Stomach (tissue), 4 donors: ENCODE data around the gene PDE8A.

Experiments
- CTCF ChIP-seq, 7 experiments: fragments of 450-650 bp in 4 of 7; fragments of 200-600 bp in 3 of 7; sonication (generic) in 3 of 7; IDR thresholded peaks; one replicate each; pipeline ENCODE4 v1.5.1; 2016 to 2019; ENCODE audit warnings: antibody characterized with exemption in 7 of 7, control low read depth in 2 of 7, mild to moderate bottlenecking in 1 of 7
- POLR2A ChIP-seq, 4 donors: fragments of 450-650 bp; IDR thresholded peaks; one replicate each; pipeline ENCODE4 v1.6.1; 2016; ENCODE audit warnings: antibody characterized with exemption in 4 of 4, control low read depth in 2 of 4, mild to moderate bottlenecking in 1 of 4, moderate library complexity in 1 of 4
- POLR2AphosphoS5 ChIP-seq, 3 donors: sonication (generic); formaldehyde crosslinking; IDR thresholded peaks; one replicate each; pipeline ENCODE4 v1.6.1; 2016; ENCODE audit warnings: antibody characterized with exemption in 3 of 3

GRCh38 chr15:85010386-85011159 is 28.9 kb downstream of the PDE8A start:
- TF ChIP-seq CTCF (IDR thresholded peaks at IDR 0.05) (peak in 2 of 7 experiments; percentile 38 to 55), POLR2A (IDR thresholded peaks at IDR 0.05) (no peak), POLR2AphosphoS5 (IDR thresholded peaks at IDR 0.05) (peak in 1 of 3 donors; percentile 3)
